HG02678 (cell line): ENCODE measurements around the gene CTDSP2.
"Not testable (repeated sequence)": the region's sequence is repeated elsewhere in the genome, so short reads cannot be mapped to it uniquely, and the experiment has no call there.

ENCODE experiments used
- ATAC-seq: cut with Tn5 transposase; IDR thresholded peaks from one replicate; pipeline ENCODE4 v1.9.1; 2021; ENCODE audit warnings: mild to moderate bottlenecking, moderate library complexity; ENCODE audit not compliant: unreplicated experiment

The CTDSP2 gene

GRCh38 chr12:57882575-57882974 is 36.0 kb upstream of the CTDSP2 start:
- no peak for ATAC-seq

GRCh38 chr12:57881475-57881874 is 34.9 kb upstream of the CTDSP2 start:
- ATAC-seq, result no peak

- ATAC-seq, result not testable (repeated sequence)
Measured at GRCh38 chr12:57881035-57881434, 34.5 kb upstream of the CTDSP2 start.

GRCh38 chr12:57877876-57878275 is 31.3 kb upstream of the CTDSP2 start:
- no peak for ATAC-seq

GRCh38 chr12:57875753-57876547 is 29.4 kb upstream of the CTDSP2 start:
- no peak for ATAC-seq

GRCh38 chr12:57874166-57875108 is 27.9 kb upstream of the CTDSP2 start:
- no peak for ATAC-seq

- ATAC-seq, result no peak
Measured at GRCh38 chr12:57872362-57872761, 25.8 kb upstream of the CTDSP2 start.

GRCh38 chr12:57869927-57870318 is 23.4 kb upstream of the CTDSP2 start:
- ATAC-seq, result no peak

- no peak for ATAC-seq
Measured at GRCh38 chr12:57869298-57869926, 22.9 kb upstream of the CTDSP2 start.

- ATAC-seq, result no peak
Measured at GRCh38 chr12:57868851-57869268, 22.3 kb upstream of the CTDSP2 start.

GRCh38 chr12:57868221-57868620 is 21.7 kb upstream of the CTDSP2 start:
- ATAC-seq, result no peak

- ATAC-seq, result no peak
Measured at GRCh38 chr12:57866308-57867019, 19.9 kb upstream of the CTDSP2 start.

- peak; percentile 70 for ATAC-seq
Measured at GRCh38 chr12:57865084-57865751, 18.7 kb upstream of the CTDSP2 start.

GRCh38 chr12:57864442-57865083 is 18.0 kb upstream of the CTDSP2 start:
- no peak for ATAC-seq

GRCh38 chr12:57863676-57864075 is 17.1 kb upstream of the CTDSP2 start:
- ATAC-seq, result no peak

GRCh38 chr12:57861967-57862366 is 15.4 kb upstream of the CTDSP2 start:
- ATAC-seq, result no peak

- ATAC-seq, result not testable (repeated sequence)
Measured at GRCh38 chr12:57860883-57861282, 14.4 kb upstream of the CTDSP2 start.

- ATAC-seq, result no peak
Measured at GRCh38 chr12:57859121-57859520, 12.6 kb upstream of the CTDSP2 start.

GRCh38 chr12:57858123-57858522 is 11.6 kb upstream of the CTDSP2 start:
- not testable (repeated sequence) for ATAC-seq

GRCh38 chr12:57854965-57855364 is 8.4 kb upstream of the CTDSP2 start:
- ATAC-seq, result no peak
